Tibial nerve (tissue), 4 donors: ENCODE data around the gene HMX1. TPM values are rescaled to one million over a fixed set of nuclear protein-coding genes. Genes with fewer than 3 reads are reported as not detected.

Experiments
- DNase-seq, 2 donors: peaks; one replicate each; pipeline ENCODE4 v3.0.0-alpha.2; 2019; ENCODE audit warnings: low spot score in 2 of 2
- H3K27ac ChIP-seq, 4 donors: fragments of 200-600 bp; sonication (generic) in 3 of 4; one replicate each; pipeline ENCODE4 v1.5.1; 2017 to 2019; ENCODE audit warnings: mild to moderate bottlenecking in 1 of 4
- H3K27me3 ChIP-seq, 2 donors: fragments of 200-600 bp; sonication (generic) in 1 of 2; one replicate each; pipeline versions ENCODE4 v1.5.1 to v1.6.0; 2017 to 2019
- H3K36me3 ChIP-seq, 3 donors: fragments of 200-600 bp; sonication (generic); one replicate each; pipeline ENCODE4 v1.5.1; 2018 to 2019
- H3K4me1 ChIP-seq, 4 donors: fragments of 200-600 bp; sonication (generic) in 3 of 4; one replicate each; pipeline ENCODE4 v1.5.1; 2017 to 2019
- H3K4me3 ChIP-seq, 4 donors: fragments of 200-600 bp; sonication (generic) in 3 of 4; one replicate each; pipeline ENCODE4 v1.5.1; 2017 to 2019; ENCODE audit warnings: mild to moderate bottlenecking in 1 of 4, moderate library complexity in 1 of 4
- H3K9me3 ChIP-seq, 4 donors: fragments of 200-600 bp; sonication (generic) in 3 of 4; one replicate each; pipeline ENCODE4 v1.5.1; 2017 to 2019
- CTCF ChIP-seq, 5 experiments: fragments of 200-600 bp in 3 of 5; fragments of 450-650 bp in 2 of 5; sonication (generic) in 3 of 5; IDR thresholded peaks; one replicate each; pipeline ENCODE4 v1.5.1; 2016 to 2019; ENCODE audit warnings: antibody characterized with exemption in 5 of 5, mild to moderate bottlenecking in 3 of 5, moderate library complexity in 2 of 5
- EP300 ChIP-seq, 2 donors: sonication (generic); formaldehyde crosslinking; IDR thresholded peaks; one replicate each; pipeline ENCODE4 v1.6.1; 2017; ENCODE audit warnings: antibody characterized with exemption in 2 of 2, mild to moderate bottlenecking in 1 of 2
- POLR2A ChIP-seq, 2 donors: fragments of 450-650 bp; IDR thresholded peaks; one replicate each; pipeline ENCODE4 v1.6.1; 2017; ENCODE audit warnings: antibody characterized with exemption in 2 of 2, mild to moderate bottlenecking in 2 of 2, moderate library complexity in 2 of 2
- WGBS, 2 donors: methylation state at CpG; one replicate each; pipeline ENCODE4 v1.1.5; 2018; 5-methylcytosine and 5-hydroxymethylcytosine counted together
- total RNA-seq, 4 donors: library from RNA; depleted of rRNA; stranded (reverse); fragments of >200 nt; gene quantifications; one replicate each; pipeline ENCODE4 v1.1.0, GENCODE V29; 2016

HMX1 gene
- total RNA-seq, 4 donors from 2014 or later: 0.21 TPM; not detected in 3

DNA sequence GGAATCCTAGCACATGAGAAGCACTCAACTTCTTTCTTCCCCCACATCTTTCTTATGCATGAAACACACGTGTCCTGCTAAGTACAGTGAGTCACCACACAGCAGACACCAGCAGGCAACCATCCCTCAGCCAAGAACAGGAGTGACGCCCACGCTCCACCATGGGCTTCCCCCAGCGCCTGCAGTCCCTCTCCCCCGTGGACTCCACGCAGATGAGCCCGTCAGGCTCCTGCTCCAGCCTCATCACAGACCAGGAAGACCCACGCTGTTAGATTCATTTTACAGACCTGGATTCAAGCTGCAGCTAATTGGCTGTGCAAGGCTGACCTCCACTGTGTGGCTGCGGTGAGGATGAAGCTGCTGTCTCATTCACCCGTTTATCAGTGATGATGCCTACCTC is 16.7 kb downstream of the HMX1 start:
- 19 to 23% methylated on average over 7 to 10 of the region's 10 CpGs for WGBS, 2 donors
- no peaks in the 10 kb centered on the region for H3K36me3 ChIP-seq
- no peak overlapping the region for H3K4me3 ChIP-seq
- no peak overlapping the region for H3K27ac ChIP-seq
- TF ChIP-seq POLR2A (IDR thresholded peaks at IDR 0.05) (no peak), CTCF (IDR thresholded peaks at IDR 0.05) (no peak), EP300 (IDR thresholded peaks at IDR 0.05) (no peak)
- DNase-seq: no peak
- peaks cover 0 to 26% (median 0%) of the 10 kb centered on the region in 4 donors for H3K9me3 ChIP-seq
- H3K27me3 ChIP-seq: peaks cover 0 to 71% of the 10 kb centered on the region in 2 donors
- peaks cover 0 to 31% (median 3%) of the 10 kb centered on the region in 4 donors for H3K4me1 ChIP-seq

GRCh38 chr4:8854016-8854415 is 17.6 kb downstream of the HMX1 start:
- WGBS, 2 donors: 10 to 39% methylated on average over 5 to 6 of the region's 6 CpGs
- H3K27ac ChIP-seq: no peak overlapping the region
- DNase-seq: no peak
- H3K4me3 ChIP-seq: no peak overlapping the region
- peaks cover 0 to 61% of the 10 kb centered on the region in 2 donors for H3K27me3 ChIP-seq
- H3K4me1 ChIP-seq: peaks cover 0 to 27% (median 3%) of the 10 kb centered on the region in 4 donors
- no peak for TF ChIP-seq CTCF (IDR thresholded peaks at IDR 0.05)
- TF ChIP-seq POLR2A (IDR thresholded peaks at IDR 0.05): no peak
- TF ChIP-seq EP300 (IDR thresholded peaks at IDR 0.05): no peak
- H3K9me3 ChIP-seq: peaks cover 0 to 26% (median 0%) of the 10 kb centered on the region in 4 donors
- H3K36me3 ChIP-seq: no peaks in the 10 kb centered on the region

DNA sequence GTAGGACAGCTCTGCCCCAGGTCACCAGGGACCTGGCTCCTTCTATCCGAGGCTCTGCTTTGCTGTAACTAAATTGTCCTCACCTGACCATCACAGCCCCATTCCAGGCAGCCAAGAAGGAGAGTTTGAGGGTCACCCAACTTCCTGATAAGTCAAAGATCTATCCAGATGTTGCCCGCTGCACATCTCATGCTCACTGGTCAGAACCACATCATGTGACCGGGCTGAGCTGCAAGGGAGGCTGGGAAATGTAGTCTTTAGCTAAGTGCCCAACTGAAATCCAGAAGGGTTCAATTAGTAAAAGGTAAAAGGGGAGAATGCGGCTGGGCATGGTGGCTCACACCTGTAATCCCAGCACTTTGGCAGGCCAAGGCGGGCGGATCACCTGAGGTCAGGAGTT is 18.4 kb downstream of the HMX1 start:
- 83 to 84% methylated on average over 6 of the region's 6 CpGs for WGBS, 2 donors
- H3K4me3 ChIP-seq: no peak overlapping the region
- H3K9me3 ChIP-seq: peaks cover 0 to 26% (median 0%) of the 10 kb centered on the region in 4 donors
- TF ChIP-seq EP300 (IDR thresholded peaks at IDR 0.05): no peak
- no peak for TF ChIP-seq CTCF (IDR thresholded peaks at IDR 0.05)
- TF ChIP-seq POLR2A (IDR thresholded peaks at IDR 0.05): no peak
- H3K27ac ChIP-seq: no peak overlapping the region
- no peak for DNase-seq
- H3K36me3 ChIP-seq: no peaks in the 10 kb centered on the region
- H3K27me3 ChIP-seq: peaks cover 0 to 54% of the 10 kb centered on the region in 2 donors
- H3K4me1 ChIP-seq: peaks cover 0 to 19% (median 3%) of the 10 kb centered on the region in 4 donors

GRCh38 chr4:8852118-8852704 is 19.4 kb downstream of the HMX1 start:
- Histone ChIP-seq H3K9me3 (peaks cover 0 to 26% (median 0%) of the 10 kb centered on the region in 4 donors), H3K4me3 (no peak overlapping the region), H3K36me3 (no peaks in the 10 kb centered on the region), H3K27me3 (peaks cover 0 to 43% of the 10 kb centered on the region in 2 donors), H3K4me1 (peaks cover 0 to 9% (median under 1%) of the 10 kb centered on the region in 4 donors), H3K27ac (no peak overlapping the region)
- TF ChIP-seq POLR2A (IDR thresholded peaks at IDR 0.05) (no peak), EP300 (IDR thresholded peaks at IDR 0.05) (no peak), CTCF (IDR thresholded peaks at IDR 0.05) (no peak)
- WGBS, 2 donors: 64 to 71% methylated on average over 16 to 17 of the region's 17 CpGs
- DNase-seq: no peak

DNA sequence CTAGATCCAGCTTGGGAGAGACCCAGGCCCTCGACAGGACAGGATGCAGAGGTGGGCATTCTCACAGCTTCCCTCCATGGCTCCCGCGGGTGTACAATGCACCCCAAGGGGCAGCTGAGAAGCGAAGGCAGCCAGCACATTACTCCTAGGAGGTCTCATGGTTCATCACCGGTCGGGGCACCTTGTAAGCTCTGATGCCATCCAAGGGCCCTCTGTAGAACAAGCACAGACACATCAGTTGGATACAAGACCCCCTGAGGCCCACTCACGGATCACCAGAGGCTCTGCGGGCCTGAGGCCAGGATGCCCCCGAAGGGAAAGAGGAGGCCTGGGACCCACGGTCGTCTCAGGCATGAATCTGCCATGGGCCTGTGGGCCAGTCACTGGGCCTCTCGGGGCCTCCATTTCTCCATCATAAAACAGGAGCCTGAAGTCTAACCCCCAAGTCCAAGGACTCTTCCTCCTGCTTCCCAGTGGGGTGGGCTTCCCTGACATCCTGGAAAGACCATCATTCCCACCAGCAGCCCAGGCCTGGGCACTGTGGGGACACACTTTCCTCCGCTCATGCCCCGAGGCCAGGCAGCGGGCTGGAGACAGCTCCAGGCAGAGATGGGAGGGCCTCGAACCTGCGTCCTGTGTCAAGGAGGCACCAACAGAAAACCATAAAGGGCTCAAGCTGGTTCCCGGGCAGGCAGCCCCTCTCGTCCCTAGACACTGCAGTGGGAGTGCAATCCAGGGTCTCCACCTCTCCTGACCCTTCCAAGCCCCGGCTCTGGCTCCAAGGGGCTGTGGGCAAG is 20.1 kb downstream of the HMX1 start:
- 65 to 71% methylated on average over 7 to 19 of the region's 20 CpGs for WGBS, 2 donors
- Histone ChIP-seq H3K4me3 (no peak overlapping the region), H3K36me3 (no peaks in the 10 kb centered on the region), H3K27ac (no peak overlapping the region), H3K4me1 (peaks cover 0 to 2% (median 0%) of the 10 kb centered on the region in 4 donors), H3K9me3 (peaks cover 0 to 26% (median 0%) of the 10 kb centered on the region in 4 donors), H3K27me3 (peaks cover 0 to 36% of the 10 kb centered on the region in 2 donors)
- TF ChIP-seq POLR2A (IDR thresholded peaks at IDR 0.05) (no peak), EP300 (IDR thresholded peaks at IDR 0.05) (no peak), CTCF (IDR thresholded peaks at IDR 0.05) (no peak)
- no peak for DNase-seq
